Hepatocyte (in vitro differentiated cells): ENCODE measurements around the gene CNN3. TPM values are rescaled to one million over a fixed set of nuclear protein-coding genes. Genes with fewer than 3 reads are reported as not detected.

Source experiments
- DNase-seq: peaks from one replicate; pipeline ENCODE4 v3.0.0-alpha.2; 2016; ENCODE audit warnings: low spot score
- H2AFZ ChIP-seq: fragments of 200-600 bp; sonication (generic); 2 replicates; pipeline ENCODE4 v1.6.0; 2016; ENCODE audit warnings: antibody characterized with exemption, mild to moderate bottlenecking
- H3K27ac ChIP-seq: fragments of 200-600 bp; sonication (generic); 2 replicates; pipeline ENCODE4 v1.5.1; 2016; ENCODE audit warnings: mild to moderate bottlenecking
- H3K27me3 ChIP-seq: fragments of 200-600 bp; sonication (generic); 2 replicates; pipeline ENCODE4 v1.6.1; 2016
- H3K36me3 ChIP-seq: fragments of 200-600 bp; sonication (generic); replicated peaks from 2 replicates; pipeline ENCODE4 v1.5.1; 2016; ENCODE audit warnings: low read depth; ENCODE audit not compliant: insufficient read depth
- H3K4me1 ChIP-seq: fragments of 200-600 bp; sonication (generic); 2 replicates; pipeline ENCODE4 v1.5.1; 2016; ENCODE audit warnings: mild to moderate bottlenecking, moderate library complexity; ENCODE audit not compliant: insufficient read depth
- H3K4me2 ChIP-seq: fragments of 200-600 bp; sonication (generic); 2 replicates; pipeline ENCODE4 v1.6.0; 2016
- H3K4me3 ChIP-seq: fragments of 200-600 bp; sonication (generic); 2 replicates; pipeline ENCODE4 v1.5.1; 2016; ENCODE audit warnings: mild to moderate bottlenecking
- H3K79me2 ChIP-seq: fragments of 200-600 bp; sonication (generic); 2 replicates; pipeline ENCODE4 v1.6.0; 2017; ENCODE audit warnings: mild to moderate bottlenecking
- H3K9me2 ChIP-seq: fragments of 200-600 bp; sonication (generic); replicated peaks from 2 replicates; pipeline ENCODE4 v1.6.0; 2017; ENCODE audit warnings: mild to moderate bottlenecking; ENCODE audit not compliant: insufficient read depth
- H3K9me3 ChIP-seq: fragments of 200-600 bp; sonication (generic); 2 replicates; pipeline ENCODE4 v1.5.1; 2016; ENCODE audit warnings: low read depth, mild to moderate bottlenecking
- H4K20me1 ChIP-seq: fragments of 200-600 bp; sonication (generic); 2 replicates; pipeline ENCODE4 v1.6.0; 2016; ENCODE audit warnings: mild to moderate bottlenecking; ENCODE audit not compliant: insufficient read depth, poor library complexity, severe bottlenecking
- CTCF ChIP-seq: fragments of 200-600 bp; sonication (generic); IDR thresholded peaks from 2 replicates; pipeline ENCODE4 v1.5.1; 2016; ENCODE audit warnings: antibody characterized with exemption, mild to moderate bottlenecking; ENCODE audit not compliant: poor library complexity
- EZH2 ChIP-seq: fragments of 200-600 bp; sonication (generic); IDR thresholded peaks from 2 replicates; pipeline ENCODE4 v1.6.1; 2016; ENCODE audit warnings: antibody characterized with exemption, mild to moderate bottlenecking, borderline replicate concordance
- EZH2phosphoT487 ChIP-seq: fragments of 200-600 bp; sonication (generic); IDR thresholded peaks from one replicate; pipeline ENCODE4 v1.6.1; 2018; ENCODE audit warnings: antibody characterized with exemption, mild to moderate bottlenecking, low read depth, moderate library complexity; ENCODE audit not compliant: unreplicated experiment, severe bottlenecking
- WGBS: methylation state at CpG from one replicate; pipeline ENCODE4 v1.1.6; 2016; ENCODE audit warnings: low lambda C conversion rate; ENCODE audit errors: missing lambda C conversion rate; 5-methylcytosine and 5-hydroxymethylcytosine counted together
- polyA plus RNA-seq: library from polyadenylated mRNA; unstranded; fragments of >200 nt; fragmentation: Nextera tagmentation; extraction: Ambion mirVana; gene quantifications from 2 replicates; pipeline ENCODE4 v1.2.1, GENCODE V29; 2016
- total RNA-seq: library from RNA; depleted of rRNA; stranded (reverse); fragments of >200 nt; gene quantifications from 2 replicates; pipeline ENCODE4 v1.2.3, GENCODE V29; 2014

The CNN3 gene
- total and polyA plus RNA-seq, 2 experiments from 2014 or later = 256 to 420 TPM

GRCh38 chr1:94908190-94908589, 18.7 kb downstream of the CNN3 start:
- Histone ChIP-seq H3K9me2 (no peaks in the 10 kb centered on the region), H3K27ac (no peak overlapping the region), H3K27me3 (no peaks in the 10 kb centered on the region), H3K9me3 (no peaks in the 10 kb centered on the region), H3K79me2 (peaks cover 100% of the 10 kb centered on the region), H4K20me1 (peaks cover 95% of the 10 kb centered on the region), H2AFZ (no peak overlapping the region), H3K4me1 (peaks cover 5% of the 10 kb centered on the region), H3K36me3 (no peaks in the 10 kb centered on the region), H3K4me2 (no peak overlapping the region), H3K4me3 (no peak overlapping the region)
- TF ChIP-seq EZH2 = no peak
- TF ChIP-seq CTCF = no peak
- no peak for TF ChIP-seq EZH2phosphoT487
- WGBS = 98% methylated on average over 7 of the region's 7 CpGs
- no peak for DNase-seq

DNA sequence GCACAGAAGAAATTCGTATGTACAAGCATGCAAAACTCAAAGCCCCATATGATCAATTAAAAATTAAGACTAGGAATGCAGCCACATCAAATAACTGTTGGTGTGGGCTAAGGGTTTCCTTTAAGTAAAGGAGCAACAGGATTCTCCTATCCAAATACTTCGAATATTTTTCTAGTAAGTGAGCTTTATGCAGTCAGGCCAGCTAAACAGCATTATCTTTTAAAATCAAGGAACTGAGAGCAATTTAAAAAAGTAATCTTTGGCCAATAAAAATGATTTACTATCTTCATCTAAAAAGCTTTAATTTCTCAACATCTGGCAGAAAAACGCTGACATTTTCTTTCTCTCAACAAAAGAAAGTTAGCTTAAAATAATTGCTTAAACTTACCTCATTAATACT, 19.8 kb downstream of the CNN3 start:
- H3K4me3 ChIP-seq = no peak overlapping the region
- H4K20me1 ChIP-seq = peaks cover 85% of the 10 kb centered on the region
- no peak overlapping the region for H2AFZ ChIP-seq
- DNase-seq = no peak
- no peaks in the 10 kb centered on the region for H3K36me3 ChIP-seq
- no peak for TF ChIP-seq EZH2
- no peaks in the 10 kb centered on the region for H3K27me3 ChIP-seq
- H3K4me2 ChIP-seq = no peak overlapping the region
- no peak overlapping the region for H3K27ac ChIP-seq
- 64% methylated on average over 3 of the region's 3 CpGs for WGBS
- no peaks in the 10 kb centered on the region for H3K9me2 ChIP-seq
- H3K4me1 ChIP-seq = peaks cover 1% of the 10 kb centered on the region
- peaks cover 99% of the 10 kb centered on the region for H3K79me2 ChIP-seq
- H3K9me3 ChIP-seq = no peaks in the 10 kb centered on the region

GRCh38 chr1:94906382-94906781, 20.5 kb downstream of the CNN3 start:
- Histone ChIP-seq H3K36me3 (no peaks in the 10 kb centered on the region), H3K4me3 (no peak overlapping the region), H4K20me1 (peaks cover 77% of the 10 kb centered on the region), H3K27me3 (no peaks in the 10 kb centered on the region), H3K9me2 (no peaks in the 10 kb centered on the region), H3K79me2 (peaks cover 98% of the 10 kb centered on the region), H3K4me2 (no peak overlapping the region), H3K9me3 (no peaks in the 10 kb centered on the region), H3K27ac (no peak overlapping the region), H3K4me1 (no peaks in the 10 kb centered on the region), H2AFZ (no peak overlapping the region)
- TF ChIP-seq CTCF (no peak), EZH2 (no peak), EZH2phosphoT487 (no peak)
- WGBS = 96% methylated on average over 5 of the region's 5 CpGs
- no peak for DNase-seq

GRCh38 chr1:94905207-94905606, 21.7 kb downstream of the CNN3 start:
- 93% methylated on average over 4 of the region's 4 CpGs for WGBS
- Histone ChIP-seq H2AFZ (no peak overlapping the region), H3K9me2 (no peaks in the 10 kb centered on the region), H3K4me1 (no peaks in the 10 kb centered on the region), H3K4me2 (no peak overlapping the region), H3K9me3 (no peaks in the 10 kb centered on the region), H3K27me3 (no peaks in the 10 kb centered on the region), H3K27ac (no peak overlapping the region), H3K4me3 (no peak overlapping the region), H4K20me1 (peaks cover 65% of the 10 kb centered on the region), H3K79me2 (peaks cover 95% of the 10 kb centered on the region), H3K36me3 (no peaks in the 10 kb centered on the region)
- TF ChIP-seq EZH2 (no peak), EZH2phosphoT487 (no peak), CTCF (no peak)
- DNase-seq = no peak
